ENCODE results near the gene MRPS26.

- TF ChIP-seq EP300 (IDR thresholded peaks at IDR 0.05) (no peak), POLR2A (IDR thresholded peaks at IDR 0.05) (no peak), POLR2AphosphoS5 (IDR thresholded peaks at IDR 0.05) (no peak)
- TF ChIP-seq, protein P1, sequence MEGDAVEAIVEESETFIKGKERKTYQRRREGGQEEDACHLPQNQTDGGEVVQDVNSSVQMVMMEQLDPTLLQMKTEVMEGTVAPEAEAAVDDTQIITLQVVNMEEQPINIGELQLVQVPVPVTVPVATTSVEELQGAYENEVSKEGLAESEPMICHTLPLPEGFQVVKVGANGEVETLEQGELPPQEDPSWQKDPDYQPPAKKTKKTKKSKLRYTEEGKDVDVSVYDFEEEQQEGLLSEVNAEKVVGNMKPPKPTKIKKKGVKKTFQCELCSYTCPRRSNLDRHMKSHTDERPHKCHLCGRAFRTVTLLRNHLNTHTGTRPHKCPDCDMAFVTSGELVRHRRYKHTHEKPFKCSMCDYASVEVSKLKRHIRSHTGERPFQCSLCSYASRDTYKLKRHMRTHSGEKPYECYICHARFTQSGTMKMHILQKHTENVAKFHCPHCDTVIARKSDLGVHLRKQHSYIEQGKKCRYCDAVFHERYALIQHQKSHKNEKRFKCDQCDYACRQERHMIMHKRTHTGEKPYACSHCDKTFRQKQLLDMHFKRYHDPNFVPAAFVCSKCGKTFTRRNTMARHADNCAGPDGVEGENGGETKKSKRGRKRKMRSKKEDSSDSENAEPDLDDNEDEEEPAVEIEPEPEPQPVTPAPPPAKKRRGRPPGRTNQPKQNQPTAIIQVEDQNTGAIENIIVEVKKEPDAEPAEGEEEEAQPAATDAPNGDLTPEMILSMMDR (IDR thresholded peaks at IDR 0.05): no peak
These were observed 14.2 kb upstream of the MRPS26 start for GRCh38 chr20:3031524-3032147.
